ENCODE results near the gene KIF5A.

GRCh38 chr12:57583008-57583831 is 33.4 kb downstream of the KIF5A start:
- no peak for TF ChIP-seq GZF1 (CRISPR knock-in tag; IDR thresholded peaks at IDR 0.05)
- no peak for TF ChIP-seq ZNF326 (CRISPR knock-in tag; IDR thresholded peaks at IDR 0.05; ENCODE audit: borderline replicate concordance)
- no peak for TF ChIP-seq SNAI1 (CRISPR knock-in tag; IDR thresholded peaks at IDR 0.05; ENCODE audit: borderline replicate concordance)
- TF ChIP-seq AKNA (CRISPR knock-in tag; IDR thresholded peaks at IDR 0.05; ENCODE audit: borderline replicate concordance): no peak
- TF ChIP-seq ATF3 (CRISPR knock-in tag; IDR thresholded peaks at IDR 0.05): no peak
- no peak for TF ChIP-seq ZNF224 (CRISPR knock-in tag; IDR thresholded peaks at IDR 0.05)
- no peak for TF ChIP-seq ZNF3 (CRISPR knock-in tag; IDR thresholded peaks at IDR 0.05)
- TF ChIP-seq ESRRA (CRISPR knock-in tag; IDR thresholded peaks at IDR 0.05; ENCODE audit: low read depth): no peak
- no peak for TF ChIP-seq ATF4 (CRISPR knock-in tag; IDR thresholded peaks at IDR 0.05)
- TF ChIP-seq HNF1B (CRISPR knock-in tag; IDR thresholded peaks at IDR 0.05): peak; percentile 58; the same call in 1 of the 2 replicates
- no peak for TF ChIP-seq THAP7 (CRISPR knock-in tag; IDR thresholded peaks at IDR 0.05)
- TF ChIP-seq PHF8 (CRISPR knock-in tag; IDR thresholded peaks at IDR 0.05): no peak
- TF ChIP-seq SSRP1 (CRISPR knock-in tag; IDR thresholded peaks at IDR 0.05): no peak
- no peak for TF ChIP-seq MTA1 (CRISPR knock-in tag; IDR thresholded peaks at IDR 0.05; ENCODE audit: borderline replicate concordance)
